WTC11 (cell line): ENCODE data around the gene CHST13. TPM values are rescaled to one million over a fixed set of nuclear protein-coding genes. Genes with fewer than 3 reads are reported as not detected.

Experiments
- ATAC-seq: fragments of 200-7000 bp; cut with Tn5 transposase; 2 replicates; pipeline ENCODE4 v1.10.0; 2021; ENCODE audit warnings: mild to moderate bottlenecking, moderate library complexity
- CTCF ChIA-PET: fragments of 300-600 bp; sonication (Branson Sonifier 250); formaldehyde crosslinking; loops from one replicate; lab custom pipeline; 2021; ENCODE audit warnings: antibody characterized with exemption; lab: Charles Lee
- POLR2A ChIA-PET: fragments of 350-600 bp; sonication (Branson Sonifier 250); formaldehyde crosslinking; loops from one replicate; lab custom pipeline; 2021; ENCODE audit warnings: antibody characterized with exemption; lab: Charles Lee
- DNase-seq: peaks from one replicate; pipeline ENCODE4 v3.0.0; 2021; ENCODE audit warnings: low spot score
- H3K27ac Mint-ChIP-seq: 2 replicates; pipeline ENCODE4 v1.8.0; 2021; ENCODE audit warnings: mixed read lengths
- H3K27me3 Mint-ChIP-seq: 2 replicates; pipeline ENCODE4 v1.8.0; 2021; ENCODE audit warnings: low read depth, mild to moderate bottlenecking, moderate library complexity, mixed read lengths
- H3K36me3 Mint-ChIP-seq: 2 replicates; pipeline ENCODE4 v1.8.0; 2021; ENCODE audit warnings: mixed read lengths
- H3K4me1 Mint-ChIP-seq: 2 replicates; pipeline ENCODE4 v1.8.0; 2022; ENCODE audit warnings: mixed read lengths
- H3K4me3 Mint-ChIP-seq: 2 replicates; pipeline ENCODE4 v1.8.0; 2021; ENCODE audit warnings: mild to moderate bottlenecking, moderate library complexity, mixed read lengths
- H3K9me3 Mint-ChIP-seq: 2 replicates; pipeline ENCODE4 v1.8.0; 2021; ENCODE audit warnings: mixed read lengths
- E2F5 ChIP-seq: sonication (generic); formaldehyde crosslinking; IDR thresholded peaks from 2 replicates; pipeline ENCODE4 v1.8.1; 2022; ENCODE audit warnings: mild to moderate bottlenecking, moderate library complexity, missing genetic modification reagents
- ETV6 ChIP-seq: sonication (generic); formaldehyde crosslinking; IDR thresholded peaks from 2 replicates; pipeline ENCODE4 v1.8.1; 2022; ENCODE audit warnings: mild to moderate bottlenecking, missing genetic modification reagents
- FOXJ3 ChIP-seq: sonication (generic); formaldehyde crosslinking; IDR thresholded peaks from 2 replicates; pipeline ENCODE4 v1.9.0; 2021; ENCODE audit warnings: missing genetic modification reagents, mild to moderate bottlenecking, borderline replicate concordance
- FOXP1 ChIP-seq: sonication (generic); formaldehyde crosslinking; IDR thresholded peaks from 2 replicates; pipeline ENCODE4 v1.8.0; 2022; ENCODE audit warnings: missing genetic modification reagents, mild to moderate bottlenecking, moderate library complexity, borderline replicate concordance
- GRHL2 ChIP-seq: fragments of 250-450 bp; sonication (Bioruptor Pico); IDR thresholded peaks from 2 replicates; pipeline ENCODE4 v1.8.0; 2022; ENCODE audit warnings: mild to moderate bottlenecking, moderate library complexity; ENCODE audit not compliant: insufficient replicate concordance, severe bottlenecking
- JUN ChIP-seq: sonication (generic); formaldehyde crosslinking; IDR thresholded peaks from 2 replicates; pipeline ENCODE4 v1.8.0; 2023; ENCODE audit warnings: mild to moderate bottlenecking, missing genetic modification reagents
- KAT7 ChIP-seq: sonication (generic); formaldehyde crosslinking; IDR thresholded peaks from 2 replicates; pipeline ENCODE4 v1.8.1; 2023; ENCODE audit warnings: missing genetic modification reagents, mild to moderate bottlenecking, borderline replicate concordance
- PRRX2 ChIP-seq: fragments of 250-450 bp; sonication (Bioruptor Pico); IDR thresholded peaks from 2 replicates; pipeline ENCODE4 v1.8.0; 2021; ENCODE audit warnings: mild to moderate bottlenecking
- RORB ChIP-seq: fragments of 250-450 bp; sonication (Bioruptor Pico); IDR thresholded peaks from 2 replicates; pipeline ENCODE4 v1.9.0; 2021; ENCODE audit warnings: mild to moderate bottlenecking
- SMAD4 ChIP-seq: sonication (generic); formaldehyde crosslinking; IDR thresholded peaks from 2 replicates; pipeline ENCODE4 v1.8.0; 2022; ENCODE audit warnings: mild to moderate bottlenecking, missing genetic modification reagents
- ZNF232 ChIP-seq: sonication (generic); formaldehyde crosslinking; IDR thresholded peaks from 2 replicates; pipeline ENCODE4 v1.8.0; 2022; ENCODE audit warnings: mild to moderate bottlenecking, missing genetic modification reagents
- ZNF416 ChIP-seq: fragments of 250-450 bp; sonication (Bioruptor Pico); IDR thresholded peaks from 2 replicates; pipeline ENCODE4 v1.9.0; 2021; ENCODE audit warnings: mild to moderate bottlenecking, inconsistent platforms
- total RNA-seq: library from RNA; stranded (reverse); gene quantifications from 3 replicates; pipeline ENCODE4 v1.2.3, GENCODE V29; 2021
- TF ChIP-seq, protein P1 (sequence below): fragments of 250-450 bp; sonication (Bioruptor Pico); IDR thresholded peaks from 2 replicates; pipeline ENCODE4 v1.8.0; 2021; ENCODE audit warnings: mild to moderate bottlenecking
- TF ChIP-seq, protein P2 (sequence below): sonication (generic); formaldehyde crosslinking; IDR thresholded peaks from 2 replicates; pipeline ENCODE4 v1.8.0; 2023; ENCODE audit warnings: mild to moderate bottlenecking, missing genetic modification reagents
- TF ChIP-seq, protein P3 (sequence below): sonication (generic); formaldehyde crosslinking; IDR thresholded peaks from 2 replicates; pipeline ENCODE4 v1.8.1; 2023; ENCODE audit warnings: mild to moderate bottlenecking, missing genetic modification reagents
- TF ChIP-seq, protein P4 (sequence below): sonication (generic); formaldehyde crosslinking; IDR thresholded peaks from 2 replicates; pipeline ENCODE4 v1.8.1; 2023; ENCODE audit warnings: mild to moderate bottlenecking, missing genetic modification reagents, borderline replicate concordance

Gene CHST13
- total RNA-seq, 1 experiment from 2014 or later: 4.1 TPM

DNA sequence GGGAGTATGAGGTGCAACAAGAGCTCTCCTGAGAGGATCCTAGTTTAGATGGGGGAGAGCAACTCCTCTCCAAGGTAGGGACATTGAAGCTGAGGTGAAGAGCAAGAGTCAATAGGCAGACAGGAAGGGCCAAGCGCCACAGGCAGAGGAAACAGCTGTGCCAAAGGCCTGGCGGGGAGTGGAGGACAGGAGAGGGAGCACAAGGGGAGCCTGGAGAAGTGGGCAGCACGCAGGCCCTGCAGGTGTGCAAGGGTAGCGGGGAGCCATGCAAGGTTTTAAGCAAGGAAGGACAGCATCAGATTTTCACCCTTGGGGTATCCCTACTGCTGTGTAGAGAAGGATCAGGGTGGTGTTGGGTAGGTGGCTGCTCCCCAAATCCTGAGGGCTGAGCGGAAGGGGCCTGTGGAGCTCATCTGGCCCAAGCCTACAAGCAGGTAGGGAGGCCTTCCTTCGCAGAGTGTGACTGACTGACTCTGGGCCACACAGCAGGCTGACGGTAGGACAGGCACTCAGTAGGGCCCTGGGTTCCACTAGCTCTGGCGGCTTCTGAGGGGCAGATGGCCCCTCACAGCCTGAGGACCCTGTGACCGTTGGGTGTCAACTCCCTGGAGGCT lies 13.3 kb downstream of the CHST13 start:
- POLR2A ChIA-PET: no interaction called here

DNA sequence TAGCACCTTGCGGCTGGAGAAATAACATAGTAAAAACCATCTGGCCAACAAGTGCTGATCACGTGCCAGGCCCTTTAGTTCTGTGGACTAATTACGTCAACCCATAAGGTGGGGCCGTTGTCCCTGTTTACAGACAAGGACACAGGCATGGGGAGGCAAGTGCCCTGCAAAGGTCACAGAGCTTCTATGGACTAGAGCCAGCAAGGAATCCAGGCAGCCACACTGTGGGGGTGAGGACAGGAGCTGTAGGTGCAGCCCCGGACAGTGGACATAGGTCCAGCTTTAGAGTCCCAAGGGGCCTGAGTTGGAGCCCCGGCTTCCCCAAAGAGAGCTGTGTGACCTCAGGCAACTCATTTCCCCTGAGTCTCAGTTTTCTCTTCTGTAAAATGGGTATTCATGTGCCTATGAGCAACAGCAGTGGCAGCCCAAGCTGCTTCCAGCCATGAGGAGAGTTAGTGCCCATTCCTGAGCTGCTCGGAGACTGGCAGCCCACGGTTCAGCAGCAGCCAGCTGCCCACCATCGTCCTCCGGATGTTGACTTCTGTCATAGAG lies 13.9 kb downstream of the CHST13 start:
- DNase-seq (peak; percentile 1), ATAC-seq (no peak)
- Mint-ChIP-seq H3K4me3 (no peak overlapping the region), H3K36me3 (no peaks in the 10 kb centered on the region)
- no peak for TF ChIP-seq FOXP1 (CRISPR knock-in tag)
- TF ChIP-seq RORB (CRISPR knock-in tag): no peak
- TF ChIP-seq SMAD4: no peak
- no peak for TF ChIP-seq KAT7 (CRISPR knock-in tag)
- no peak for TF ChIP-seq ETV6 (CRISPR knock-in tag)
- TF ChIP-seq, protein P1, sequence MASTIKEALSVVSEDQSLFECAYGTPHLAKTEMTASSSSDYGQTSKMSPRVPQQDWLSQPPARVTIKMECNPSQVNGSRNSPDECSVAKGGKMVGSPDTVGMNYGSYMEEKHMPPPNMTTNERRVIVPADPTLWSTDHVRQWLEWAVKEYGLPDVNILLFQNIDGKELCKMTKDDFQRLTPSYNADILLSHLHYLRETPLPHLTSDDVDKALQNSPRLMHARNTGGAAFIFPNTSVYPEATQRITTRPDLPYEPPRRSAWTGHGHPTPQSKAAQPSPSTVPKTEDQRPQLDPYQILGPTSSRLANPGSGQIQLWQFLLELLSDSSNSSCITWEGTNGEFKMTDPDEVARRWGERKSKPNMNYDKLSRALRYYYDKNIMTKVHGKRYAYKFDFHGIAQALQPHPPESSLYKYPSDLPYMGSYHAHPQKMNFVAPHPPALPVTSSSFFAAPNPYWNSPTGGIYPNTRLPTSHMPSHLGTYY: no peak
- TF ChIP-seq GRHL2 (CRISPR knock-in tag): no peak
- TF ChIP-seq FOXJ3: no peak
- no peak for TF ChIP-seq PRRX2 (CRISPR knock-in tag)
- TF ChIP-seq, protein P2, sequence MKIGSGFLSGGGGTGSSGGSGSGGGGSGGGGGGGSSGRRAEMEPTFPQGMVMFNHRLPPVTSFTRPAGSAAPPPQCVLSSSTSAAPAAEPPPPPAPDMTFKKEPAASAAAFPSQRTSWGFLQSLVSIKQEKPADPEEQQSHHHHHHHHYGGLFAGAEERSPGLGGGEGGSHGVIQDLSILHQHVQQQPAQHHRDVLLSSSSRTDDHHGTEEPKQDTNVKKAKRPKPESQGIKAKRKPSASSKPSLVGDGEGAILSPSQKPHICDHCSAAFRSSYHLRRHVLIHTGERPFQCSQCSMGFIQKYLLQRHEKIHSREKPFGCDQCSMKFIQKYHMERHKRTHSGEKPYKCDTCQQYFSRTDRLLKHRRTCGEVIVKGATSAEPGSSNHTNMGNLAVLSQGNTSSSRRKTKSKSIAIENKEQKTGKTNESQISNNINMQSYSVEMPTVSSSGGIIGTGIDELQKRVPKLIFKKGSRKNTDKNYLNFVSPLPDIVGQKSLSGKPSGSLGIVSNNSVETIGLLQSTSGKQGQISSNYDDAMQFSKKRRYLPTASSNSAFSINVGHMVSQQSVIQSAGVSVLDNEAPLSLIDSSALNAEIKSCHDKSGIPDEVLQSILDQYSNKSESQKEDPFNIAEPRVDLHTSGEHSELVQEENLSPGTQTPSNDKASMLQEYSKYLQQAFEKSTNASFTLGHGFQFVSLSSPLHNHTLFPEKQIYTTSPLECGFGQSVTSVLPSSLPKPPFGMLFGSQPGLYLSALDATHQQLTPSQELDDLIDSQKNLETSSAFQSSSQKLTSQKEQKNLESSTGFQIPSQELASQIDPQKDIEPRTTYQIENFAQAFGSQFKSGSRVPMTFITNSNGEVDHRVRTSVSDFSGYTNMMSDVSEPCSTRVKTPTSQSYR (CRISPR knock-in tag): no peak
- TF ChIP-seq, all 79 proteins: peak for 0
- Mint-ChIP-seq H3K9me3 (no peaks in the 10 kb centered on the region), H3K27ac (no peak overlapping the region), H3K4me1 (no peaks in the 10 kb centered on the region), H3K27me3 (no peaks in the 10 kb centered on the region)
- CTCF ChIA-PET: interaction anchor here (0.5 to 1.4 kb wide), 2 partner anchors 15 to 21 kb away, joined by 3 to 4 read pairs; partner anchors contain the start of gene CHST13
- POLR2A ChIA-PET: no interaction called here

More for the DNA sequence above, 13.3 kb downstream of the CHST13 start:
- Mint-ChIP-seq H3K36me3 (no peaks in the 10 kb centered on the region), H3K9me3 (no peaks in the 10 kb centered on the region), H3K4me1 (no peaks in the 10 kb centered on the region), H3K27me3 (no peaks in the 10 kb centered on the region), H3K27ac (0 out of 2 replicates have a peak overlapping the region, but pooled peaks have one; percentile 12), H3K4me3 (no peak overlapping the region)
- CTCF ChIA-PET: no interaction called here
- DNase-seq: peak; percentile 9
- TF ChIP-seq, protein P3, sequence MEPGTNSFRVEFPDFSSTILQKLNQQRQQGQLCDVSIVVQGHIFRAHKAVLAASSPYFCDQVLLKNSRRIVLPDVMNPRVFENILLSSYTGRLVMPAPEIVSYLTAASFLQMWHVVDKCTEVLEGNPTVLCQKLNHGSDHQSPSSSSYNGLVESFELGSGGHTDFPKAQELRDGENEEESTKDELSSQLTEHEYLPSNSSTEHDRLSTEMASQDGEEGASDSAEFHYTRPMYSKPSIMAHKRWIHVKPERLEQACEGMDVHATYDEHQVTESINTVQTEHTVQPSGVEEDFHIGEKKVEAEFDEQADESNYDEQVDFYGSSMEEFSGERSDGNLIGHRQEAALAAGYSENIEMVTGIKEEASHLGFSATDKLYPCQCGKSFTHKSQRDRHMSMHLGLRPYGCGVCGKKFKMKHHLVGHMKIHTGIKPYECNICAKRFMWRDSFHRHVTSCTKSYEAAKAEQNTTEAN (CRISPR knock-in tag): no peak
- TF ChIP-seq GRHL2 (CRISPR knock-in tag): no peak
- no peak for TF ChIP-seq ZNF416 (CRISPR knock-in tag)
- no peak for TF ChIP-seq ZNF232
- TF ChIP-seq JUN: no peak
- TF ChIP-seq E2F5 (CRISPR knock-in tag): no peak
- TF ChIP-seq, protein P4, sequence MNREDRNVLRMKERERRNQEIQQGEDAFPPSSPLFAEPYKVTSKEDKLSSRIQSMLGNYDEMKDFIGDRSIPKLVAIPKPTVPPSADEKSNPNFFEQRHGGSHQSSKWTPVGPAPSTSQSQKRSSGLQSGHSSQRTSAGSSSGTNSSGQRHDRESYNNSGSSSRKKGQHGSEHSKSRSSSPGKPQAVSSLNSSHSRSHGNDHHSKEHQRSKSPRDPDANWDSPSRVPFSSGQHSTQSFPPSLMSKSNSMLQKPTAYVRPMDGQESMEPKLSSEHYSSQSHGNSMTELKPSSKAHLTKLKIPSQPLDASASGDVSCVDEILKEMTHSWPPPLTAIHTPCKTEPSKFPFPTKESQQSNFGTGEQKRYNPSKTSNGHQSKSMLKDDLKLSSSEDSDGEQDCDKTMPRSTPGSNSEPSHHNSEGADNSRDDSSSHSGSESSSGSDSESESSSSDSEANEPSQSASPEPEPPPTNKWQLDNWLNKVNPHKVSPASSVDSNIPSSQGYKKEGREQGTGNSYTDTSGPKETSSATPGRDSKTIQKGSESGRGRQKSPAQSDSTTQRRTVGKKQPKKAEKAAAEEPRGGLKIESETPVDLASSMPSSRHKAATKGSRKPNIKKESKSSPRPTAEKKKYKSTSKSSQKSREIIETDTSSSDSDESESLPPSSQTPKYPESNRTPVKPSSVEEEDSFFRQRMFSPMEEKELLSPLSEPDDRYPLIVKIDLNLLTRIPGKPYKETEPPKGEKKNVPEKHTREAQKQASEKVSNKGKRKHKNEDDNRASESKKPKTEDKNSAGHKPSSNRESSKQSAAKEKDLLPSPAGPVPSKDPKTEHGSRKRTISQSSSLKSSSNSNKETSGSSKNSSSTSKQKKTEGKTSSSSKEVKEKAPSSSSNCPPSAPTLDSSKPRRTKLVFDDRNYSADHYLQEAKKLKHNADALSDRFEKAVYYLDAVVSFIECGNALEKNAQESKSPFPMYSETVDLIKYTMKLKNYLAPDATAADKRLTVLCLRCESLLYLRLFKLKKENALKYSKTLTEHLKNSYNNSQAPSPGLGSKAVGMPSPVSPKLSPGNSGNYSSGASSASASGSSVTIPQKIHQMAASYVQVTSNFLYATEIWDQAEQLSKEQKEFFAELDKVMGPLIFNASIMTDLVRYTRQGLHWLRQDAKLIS (CRISPR knock-in tag): no peak
- ATAC-seq: no peak
